HepG2 (cell line): ENCODE measurements around the gene OVOL3. TPM values are rescaled to one million over a fixed set of nuclear protein-coding genes. Genes with fewer than 3 reads are reported as not detected.

Experiments used
- AHDC1 ChIP-seq: sonication (generic); formaldehyde crosslinking; IDR thresholded peaks from 2 replicates; pipeline ENCODE4 v1.5.1; 2020; ENCODE audit warnings: mild to moderate bottlenecking, missing genetic modification reagents, borderline replicate concordance
- GLMP ChIP-seq: sonication (generic); formaldehyde crosslinking; IDR thresholded peaks from 2 replicates; pipeline ENCODE4 v1.9.0; 2021; ENCODE audit warnings: missing genetic modification reagents, mild to moderate bottlenecking, borderline replicate concordance
- MAZ ChIP-seq, 2 experiments: sonication (generic) in 1 of 2; formaldehyde crosslinking in 1 of 2; IDR thresholded peaks; 2 replicates each; pipeline versions ENCODE4 v1.5.0 to v1.6.1; 2012 to 2020; ENCODE audit warnings: low read depth in 2 of 2, mild to moderate bottlenecking in 2 of 2, borderline replicate concordance in 1 of 2, improper control_type of control experiment in 1 of 2, low read length in 1 of 2, missing genetic modification reagents in 1 of 2, moderate library complexity in 1 of 2
- MED8 ChIP-seq: sonication (generic); formaldehyde crosslinking; IDR thresholded peaks from 2 replicates; pipeline ENCODE4 v1.8.1; 2023; ENCODE audit warnings: mild to moderate bottlenecking, missing genetic modification reagents; ENCODE audit not compliant: insufficient replicate concordance
- MTA3 ChIP-seq: sonication (generic); formaldehyde crosslinking; IDR thresholded peaks from 2 replicates; pipeline ENCODE4 v1.4.0; 2020; ENCODE audit warnings: missing genetic modification reagents
- NCOR1 ChIP-seq: fragments of 200-600 bp; sonication (generic); IDR thresholded peaks from 2 replicates; pipeline ENCODE4 v1.7.0; 2017; ENCODE audit warnings: antibody characterized with exemption, low read length, borderline replicate concordance
- POGK ChIP-seq: sonication (generic); formaldehyde crosslinking; conservative IDR thresholded peaks from 2 replicates; pipeline ENCODE4 v1.8.0; 2022; ENCODE audit warnings: mild to moderate bottlenecking, moderate library complexity, missing genetic modification reagents
- SP2 ChIP-seq: sonication (generic); formaldehyde crosslinking; IDR thresholded peaks from 2 replicates; pipeline ENCODE4 v1.5.1; 2020; ENCODE audit warnings: mild to moderate bottlenecking, missing genetic modification reagents
- SP4 ChIP-seq: sonication (generic); formaldehyde crosslinking; IDR thresholded peaks from 2 replicates; pipeline ENCODE4 v1.8.1; 2023; ENCODE audit warnings: mild to moderate bottlenecking, missing genetic modification reagents
- TSC22D2 ChIP-seq: sonication (generic); formaldehyde crosslinking; IDR thresholded peaks from 2 replicates; pipeline ENCODE4 v1.5.1; 2020; ENCODE audit warnings: missing genetic modification reagents, mild to moderate bottlenecking, borderline replicate concordance
- ZBTB37 ChIP-seq: sonication (generic); formaldehyde crosslinking; IDR thresholded peaks from 2 replicates; pipeline ENCODE4 v1.4.0; 2020; ENCODE audit warnings: mild to moderate bottlenecking, missing genetic modification reagents
- ZNF333 ChIP-seq: sonication (generic); formaldehyde crosslinking; IDR thresholded peaks from 2 replicates; pipeline ENCODE4 v1.4.0; 2020; ENCODE audit warnings: mild to moderate bottlenecking, missing genetic modification reagents, borderline replicate concordance
- ZNF33B ChIP-seq: sonication (generic); formaldehyde crosslinking; IDR thresholded peaks from 2 replicates; pipeline ENCODE4 v1.5.1; 2020; ENCODE audit warnings: mild to moderate bottlenecking, missing genetic modification reagents
- ZNF543 ChIP-seq: sonication (generic); formaldehyde crosslinking; IDR thresholded peaks from 2 replicates; pipeline ENCODE4 v1.4.0; 2020; ENCODE audit warnings: mild to moderate bottlenecking, missing genetic modification reagents
- ZNF761 ChIP-seq: sonication (generic); formaldehyde crosslinking; conservative IDR thresholded peaks from 2 replicates; pipeline ENCODE4 v1.4.0; 2020; ENCODE audit warnings: mild to moderate bottlenecking, missing genetic modification reagents
- ZNF891 ChIP-seq: sonication (generic); formaldehyde crosslinking; IDR thresholded peaks from 2 replicates; pipeline ENCODE4 v1.5.0; 2020; ENCODE audit warnings: mild to moderate bottlenecking, missing genetic modification reagents
- polyA plus RNA-seq, 8 experiments: library from polyadenylated mRNA; depleted of rRNA in 3 of 8; stranded (reverse) in 7 of 8; unstranded in 1 of 8; fragments of >200 nt; fragmentation: Illumina TruSeq in 4 of 8; extraction: Trizol in 4 of 8; gene quantifications; 2 replicates each; pipeline versions ENCODE4 v1.2.1 to v1.2.3, GENCODE V29; 2011 to 2016; ENCODE audit warnings: low read depth in 4 of 8, missing spikeins in 1 of 8, mixed read lengths in 1 of 8; ENCODE audit not compliant: insufficient read depth in 1 of 8
- total RNA-seq, 5 experiments: library from RNA; depleted of rRNA; stranded (reverse); fragments of >200 nt; fragmentation: Illumina TruSeq; extraction: Trizol; gene quantifications; 2 replicates each; pipeline ENCODE4 v1.2.3, GENCODE V29; 2016; ENCODE audit warnings: low read depth in 1 of 5

The OVOL3 gene
- total and polyA plus RNA-seq, 2 of the 13 experiments (the other 11 are each of a cell fraction or from before 2014, with no cell fraction given), result not detected

GRCh38 chr19:36120092-36120983 lies 9.4 kb downstream of the OVOL3 start (continued):
- TF ChIP-seq MAZ (IDR thresholded peaks at IDR 0.05; ENCODE audit: borderline replicate concordance, low read depth, low read length) (peak; percentile 82), MAZ (CRISPR knock-in tag; IDR thresholded peaks at IDR 0.05; ENCODE audit: low read depth) (peak; percentile 85), TSC22D2 (no peak), ZBTB37 (CRISPR knock-in tag) (no peak), NCOR1 (peak; percentile 58; the same call in 1 of the 2 replicates), ZNF891 (CRISPR knock-in tag) (no peak), ZNF543 (CRISPR knock-in tag) (peak; percentile 74; the same call in 1 of the 2 replicates), ZNF333 (CRISPR knock-in tag) (no peak), AHDC1 (CRISPR knock-in tag) (peak; percentile 73; the same call in 1 of the 2 replicates), SP2 (CRISPR knock-in tag) (no peak), MED8 (CRISPR knock-in tag) (peak; percentile 48), SP4 (CRISPR knock-in tag) (peak; percentile 62; the same call in 1 of the 2 replicates), ZNF761 (CRISPR knock-in tag) (peak; percentile 79; the same call in 1 of the 2 replicates), MTA3 (CRISPR knock-in tag) (no peak), POGK (CRISPR knock-in tag) (peak; percentile 91), GLMP (CRISPR knock-in tag) (no peak), ZNF33B (CRISPR knock-in tag) (no peak)
